ENCODE results near the gene DDX19B.
"Not testable (repeated sequence)": the region's sequence is repeated elsewhere in the genome, so short reads cannot be mapped to it uniquely, and the experiment has no call there.

The DDX19B gene

DNA sequence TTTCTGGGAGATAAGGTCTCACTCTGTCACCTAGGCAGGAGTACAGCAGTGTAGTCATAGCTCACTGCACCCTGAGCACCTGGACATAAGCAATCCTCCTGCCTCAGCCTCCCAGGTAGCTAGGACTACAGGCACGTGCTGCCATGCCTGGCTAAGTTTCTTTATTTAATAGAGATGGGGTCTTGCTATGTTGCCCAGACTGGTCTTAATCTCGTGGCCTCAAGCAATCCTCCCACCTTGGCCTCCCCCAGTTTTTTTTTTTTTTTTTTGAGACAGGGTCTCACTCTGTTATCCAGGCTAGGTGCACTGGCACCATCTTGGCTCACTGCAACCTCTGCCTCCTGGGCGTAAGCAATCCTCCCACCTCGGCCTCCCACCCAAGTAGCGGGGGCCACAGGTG lies 21.1 kb downstream of the DDX19B start:
- Histone ChIP-seq H4K20me1 (no peaks in the 10 kb centered on the region), H3K4me1 (no peaks in the 10 kb centered on the region), H3K36me3 (peaks cover 90% of the 10 kb centered on the region), H3K4me3 (no peak overlapping the region), H3K27ac (no peak overlapping the region), H3K9ac (no peak overlapping the region), H3K27me3 (no peaks in the 10 kb centered on the region), H3K4me2 (no peak overlapping the region), H3K9me3 (no peaks in the 10 kb centered on the region)
- no peak for TF ChIP-seq Cebpa-rat (IDR thresholded peaks at IDR 0.05)

DNA sequence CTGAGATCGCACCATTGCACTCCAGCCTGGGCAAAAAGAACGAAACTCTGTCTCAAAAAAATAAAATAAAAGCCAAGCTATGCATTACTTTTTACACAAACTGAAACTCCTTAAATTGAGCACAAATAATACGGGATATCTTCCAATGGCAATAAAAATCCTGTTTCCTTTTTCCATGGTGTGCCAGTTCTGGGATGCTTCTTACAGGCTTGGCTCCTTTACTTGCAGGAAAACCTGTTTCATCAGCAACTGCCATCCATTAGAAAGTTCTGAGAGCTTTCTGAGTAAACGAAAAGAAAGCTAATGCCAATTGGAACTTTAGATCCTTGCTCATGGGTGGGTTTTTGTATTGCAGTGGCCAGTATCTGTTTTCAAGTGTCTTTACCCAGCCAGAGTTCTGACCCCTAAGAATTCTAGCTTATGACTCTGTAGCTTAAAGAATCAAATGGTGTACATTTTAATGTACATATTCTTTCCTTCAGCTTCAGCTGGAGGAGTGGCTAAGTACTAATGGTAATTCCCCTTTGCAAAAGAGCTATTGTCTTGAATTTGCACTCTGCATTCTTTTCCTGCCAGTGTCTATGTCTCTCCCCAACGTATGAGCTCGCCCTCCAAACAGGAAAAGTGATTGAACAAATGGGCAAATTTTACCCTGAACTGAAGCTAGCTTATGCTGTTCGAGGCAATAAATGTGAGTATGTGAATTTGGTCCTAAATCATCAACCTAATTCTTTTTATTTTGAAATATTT lies 26.2 kb downstream of the DDX19B start:
- H4K20me1 ChIP-seq = no peaks in the 10 kb centered on the region
- no peak overlapping the region for H3K4me3 ChIP-seq
- H3K27me3 ChIP-seq = no peaks in the 10 kb centered on the region
- H3K9ac ChIP-seq = no peak overlapping the region
- no peaks in the 10 kb centered on the region for H3K4me1 ChIP-seq
- peaks cover 94% of the 10 kb centered on the region for H3K36me3 ChIP-seq
- no peak overlapping the region for H3K4me2 ChIP-seq
- H3K9me3 ChIP-seq = no peaks in the 10 kb centered on the region
- H3K27ac ChIP-seq = no peak overlapping the region
- no peak for TF ChIP-seq Cebpa-rat (IDR thresholded peaks at IDR 0.05)

DNA sequence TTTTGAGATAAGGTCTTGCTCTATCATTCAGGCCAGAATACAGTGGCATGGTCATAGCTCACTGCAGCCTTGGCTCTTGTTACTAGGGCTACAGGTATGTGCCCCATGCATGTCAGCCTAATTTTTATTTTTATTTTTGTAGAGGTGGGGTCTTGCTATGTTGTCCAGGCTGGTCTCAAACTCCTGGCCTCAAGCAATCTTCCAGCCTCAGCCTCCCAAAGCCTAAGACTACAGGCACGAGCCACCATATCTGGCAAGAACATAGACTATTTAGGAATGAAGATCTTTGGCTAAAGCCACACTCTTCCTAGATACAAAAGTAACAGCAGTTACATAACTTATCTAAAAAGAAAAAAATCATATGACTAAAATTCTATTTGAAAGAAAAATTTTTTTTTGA lies 32.1 kb downstream of the DDX19B start:
- H4K20me1 ChIP-seq = no peaks in the 10 kb centered on the region
- no peak overlapping the region for H3K9ac ChIP-seq
- no peak overlapping the region for H3K4me2 ChIP-seq
- H3K27ac ChIP-seq = no peak overlapping the region
- H3K9me3 ChIP-seq = no peaks in the 10 kb centered on the region
- H3K4me1 ChIP-seq = no peaks in the 10 kb centered on the region
- H3K36me3 ChIP-seq = peaks cover 95% of the 10 kb centered on the region
- H3K4me3 ChIP-seq = no peak overlapping the region
- H3K27me3 ChIP-seq = no peaks in the 10 kb centered on the region
- TF ChIP-seq Cebpa-rat (IDR thresholded peaks at IDR 0.05) = no peak

DNA sequence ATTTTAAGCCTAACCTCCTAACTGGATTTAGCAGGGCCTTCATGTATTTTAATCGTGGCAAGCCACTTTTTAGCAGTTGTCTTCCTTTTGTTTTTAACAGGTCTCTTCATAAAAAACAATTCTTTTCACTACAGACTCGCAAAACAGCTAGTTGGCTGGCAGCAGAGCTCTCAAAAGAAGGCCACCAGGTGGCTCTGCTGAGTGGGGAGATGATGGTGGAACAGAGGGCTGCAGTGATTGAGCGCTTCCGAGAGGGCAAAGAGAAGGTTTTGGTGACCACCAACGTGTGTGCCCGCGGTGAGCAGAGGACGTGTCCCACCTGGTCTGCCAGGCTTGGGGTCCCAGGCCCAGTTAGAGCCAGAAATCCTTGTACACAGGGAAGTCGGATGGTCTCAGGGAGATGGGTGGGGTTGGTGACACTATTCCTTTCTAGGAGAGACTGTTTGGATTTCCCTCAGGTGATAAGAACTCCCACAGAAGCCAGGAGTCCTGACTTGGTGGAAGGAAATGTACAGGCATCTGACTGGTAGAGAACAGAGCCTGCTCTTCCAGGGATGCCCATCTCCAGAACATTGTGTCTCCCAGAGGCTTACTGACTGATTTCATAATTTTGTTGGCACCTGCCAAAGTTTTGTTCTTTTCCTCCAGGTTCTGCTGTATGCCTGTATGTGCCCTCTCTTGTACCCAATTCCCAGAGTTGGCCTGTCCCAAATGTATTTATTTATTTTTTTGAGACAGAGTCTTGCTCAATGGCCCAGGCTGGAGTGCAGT lies 32.8 kb downstream of the DDX19B start:
- Histone ChIP-seq H3K36me3 (peaks cover 95% of the 10 kb centered on the region), H3K27ac (no peak overlapping the region), H3K4me2 (no peak overlapping the region), H3K27me3 (no peaks in the 10 kb centered on the region), H4K20me1 (no peaks in the 10 kb centered on the region), H3K9me3 (no peaks in the 10 kb centered on the region), H3K4me3 (no peak overlapping the region), H3K4me1 (no peaks in the 10 kb centered on the region), H3K9ac (no peak overlapping the region)
- TF ChIP-seq Cebpa-rat (IDR thresholded peaks at IDR 0.05) = no peak

DNA sequence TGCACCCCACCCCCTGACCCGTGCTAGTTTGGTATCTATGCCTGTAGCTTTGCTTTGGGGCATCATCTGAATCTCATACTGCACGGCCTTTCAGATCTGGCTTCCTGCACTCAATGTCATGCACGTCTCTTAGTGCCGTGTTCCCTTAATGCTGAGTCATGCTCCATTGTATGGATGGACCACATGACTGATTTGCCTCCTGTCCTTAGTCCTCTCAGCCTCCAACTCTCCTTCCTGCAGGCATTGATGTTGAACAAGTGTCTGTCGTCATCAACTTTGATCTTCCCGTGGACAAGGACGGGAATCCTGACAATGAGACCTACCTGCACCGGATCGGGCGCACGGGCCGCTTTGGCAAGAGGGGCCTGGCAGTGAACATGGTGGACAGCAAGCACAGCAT lies 33.7 kb downstream of the DDX19B start:
- H3K4me3 ChIP-seq, H3K27ac ChIP-seq, H4K20me1 ChIP-seq, H3K9ac ChIP-seq, H3K4me2 ChIP-seq, H3K4me1 ChIP-seq, H3K9me3 ChIP-seq, H3K27me3 ChIP-seq: not testable (repeated sequence)
- H3K36me3 ChIP-seq = peaks cover 90% of the 10 kb centered on the region

DNA sequence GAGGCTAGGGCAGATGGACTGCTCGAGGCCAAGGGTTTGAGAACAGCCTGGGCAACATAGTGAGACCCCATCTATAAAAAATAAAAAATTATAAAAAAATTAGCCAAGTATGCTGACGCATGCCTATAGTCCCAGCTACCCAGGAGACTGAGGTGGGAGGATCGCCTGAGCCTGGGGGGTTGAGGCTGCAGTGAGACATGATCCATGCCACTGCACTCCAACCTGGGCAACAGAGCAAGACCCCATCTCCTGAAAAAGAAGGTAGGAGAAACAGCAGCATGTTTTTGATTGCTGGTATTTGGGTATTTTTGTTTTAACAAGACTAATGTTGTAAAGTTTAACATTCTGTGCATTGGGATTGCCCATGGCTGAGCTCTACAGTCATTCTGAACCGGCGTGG lies 38.8 kb downstream of the DDX19B start:
- no peaks in the 10 kb centered on the region for H3K27me3 ChIP-seq
- H4K20me1 ChIP-seq = no peaks in the 10 kb centered on the region
- no peak for TF ChIP-seq Cebpa-rat (IDR thresholded peaks at IDR 0.05)
- no peaks in the 10 kb centered on the region for H3K9me3 ChIP-seq
- peaks cover 41% of the 10 kb centered on the region for H3K36me3 ChIP-seq
- no peak overlapping the region for H3K4me3 ChIP-seq
- H3K27ac ChIP-seq = no peak overlapping the region
- H3K4me1 ChIP-seq = peaks cover 9% of the 10 kb centered on the region
- H3K4me2 ChIP-seq = no peak overlapping the region
- no peak overlapping the region for H3K9ac ChIP-seq

DNA sequence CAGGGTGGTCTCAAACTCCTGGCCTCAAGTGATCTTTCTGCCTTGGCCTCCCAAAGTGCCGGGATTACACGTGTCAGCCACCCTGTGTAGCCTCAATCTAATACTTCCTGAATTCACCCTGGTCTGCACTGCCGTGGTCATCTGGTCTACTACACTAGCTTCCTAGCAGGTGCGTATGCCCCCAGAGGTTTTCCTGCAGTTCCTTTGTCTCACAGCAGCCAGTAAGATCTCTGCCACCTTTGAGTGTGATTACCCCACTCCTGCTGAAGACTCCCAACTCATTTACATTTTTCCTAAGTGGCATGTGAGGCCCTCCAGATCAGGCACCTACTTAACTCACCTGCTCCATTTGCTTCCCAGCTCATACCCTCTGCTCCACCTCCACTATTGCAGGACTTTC lies 42.6 kb downstream of the DDX19B start:
- Histone ChIP-seq H3K9me3 (no peaks in the 10 kb centered on the region), H3K36me3 (peaks cover 5% of the 10 kb centered on the region), H3K27ac (no peak overlapping the region), H3K4me1 (peaks cover 21% of the 10 kb centered on the region), H3K27me3 (no peaks in the 10 kb centered on the region), H3K4me2 (no peak overlapping the region), H4K20me1 (no peaks in the 10 kb centered on the region), H3K4me3 (no peak overlapping the region), H3K9ac (0 out of 2 replicates have a peak overlapping the region, but pooled peaks have one; percentile 1)
- TF ChIP-seq Cebpa-rat (IDR thresholded peaks at IDR 0.05) = no peak

DNA sequence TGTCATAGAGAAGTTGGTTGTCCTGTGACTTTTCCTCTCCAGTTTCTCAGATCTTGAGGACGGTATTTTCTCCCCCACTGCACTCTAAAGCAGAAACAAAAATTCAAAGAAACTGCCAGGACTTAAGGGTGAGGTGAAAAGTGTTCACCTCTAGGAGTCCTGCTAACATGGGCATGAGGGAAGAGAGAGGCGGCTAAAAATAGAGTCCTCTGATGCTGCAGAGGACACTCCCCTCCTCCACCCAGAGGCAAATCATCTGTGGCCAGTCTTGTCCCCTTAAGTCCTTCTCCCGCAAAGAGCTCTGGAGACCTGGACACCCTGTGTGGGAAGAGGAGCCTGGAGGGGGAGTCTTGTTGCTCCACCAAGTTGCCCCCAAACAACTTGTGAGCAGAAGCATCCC lies 43.0 kb downstream of the DDX19B start:
- Histone ChIP-seq H3K4me2 (no peak overlapping the region), H3K36me3 (peaks cover under 1% of the 10 kb centered on the region; the same call in 1 of the 2 replicates), H3K27me3 (no peaks in the 10 kb centered on the region), H3K9me3 (no peaks in the 10 kb centered on the region), H3K9ac (0 out of 2 replicates have a peak overlapping the region, but pooled peaks have one; percentile 1), H4K20me1 (no peaks in the 10 kb centered on the region), H3K4me3 (no peak overlapping the region), H3K27ac (no peak overlapping the region), H3K4me1 (peaks cover 21% of the 10 kb centered on the region)
- TF ChIP-seq Cebpa-rat (IDR thresholded peaks at IDR 0.05) = no peak

DNA sequence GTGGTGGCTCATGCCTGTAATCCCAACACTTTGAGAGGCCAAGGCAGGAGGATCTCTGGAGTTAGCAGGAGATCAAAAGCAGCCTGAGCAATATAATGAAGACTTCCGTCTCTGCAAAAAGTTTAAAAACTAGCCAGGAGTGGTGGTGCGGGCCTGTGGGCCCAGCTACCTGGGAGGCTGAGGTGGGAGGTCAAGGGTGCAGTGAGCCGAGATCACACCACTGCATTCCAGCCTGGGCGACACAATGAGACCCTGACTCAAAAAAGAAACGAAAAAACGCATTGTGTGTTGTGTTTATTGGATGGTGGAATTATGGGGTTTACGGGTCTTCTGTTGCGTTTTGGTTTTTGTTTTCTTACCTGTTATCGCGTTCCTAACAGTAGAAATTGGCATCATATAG lies 46.9 kb downstream of the DDX19B start:
- Histone ChIP-seq H3K27me3 (no peaks in the 10 kb centered on the region), H3K9ac (peak overlapping the region; percentile 95), H4K20me1 (peaks cover 16% of the 10 kb centered on the region; the same call in 1 of the 2 replicates), H3K4me3 (peak overlapping the region; percentile 89), H3K4me2 (peak overlapping the region; percentile 94), H3K4me1 (peaks cover 33% of the 10 kb centered on the region), H3K9me3 (no peaks in the 10 kb centered on the region), H3K36me3 (peaks cover 20% of the 10 kb centered on the region), H3K27ac (peak overlapping the region; percentile 89)
- no peak for TF ChIP-seq Cebpa-rat (IDR thresholded peaks at IDR 0.05)

DNA sequence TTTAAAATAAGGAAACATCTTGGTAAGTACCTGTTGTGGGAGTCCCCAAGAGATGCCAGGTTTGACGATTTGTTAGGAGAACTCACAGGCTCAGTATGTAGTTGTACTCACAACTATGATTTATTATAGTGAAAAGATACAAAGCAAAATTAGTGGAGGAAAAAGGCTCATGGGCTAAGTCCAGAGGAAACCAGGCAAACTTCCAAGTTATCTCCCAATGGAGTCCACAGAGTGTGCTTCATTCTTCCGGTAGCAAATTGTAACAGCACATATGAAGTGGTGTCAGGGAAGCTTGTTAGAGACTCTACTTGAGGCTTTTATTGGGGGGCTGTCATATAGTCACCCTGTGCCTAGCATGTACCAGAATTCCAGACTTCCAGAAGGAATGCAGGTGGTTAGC lies 50.0 kb downstream of the DDX19B start:
- TF ChIP-seq Cebpa-rat (IDR thresholded peaks at IDR 0.05) = no peak
- H3K9ac ChIP-seq = no peak overlapping the region
- H3K4me2 ChIP-seq = no peak overlapping the region
- H3K27ac ChIP-seq = no peak overlapping the region
- H3K27me3 ChIP-seq = no peaks in the 10 kb centered on the region
- peaks cover 16% of the 10 kb centered on the region; the same call in 1 of the 2 replicates for H4K20me1 ChIP-seq
- no peak overlapping the region for H3K4me3 ChIP-seq
- no peaks in the 10 kb centered on the region for H3K9me3 ChIP-seq
- H3K36me3 ChIP-seq = peaks cover 52% of the 10 kb centered on the region
- peaks cover 25% of the 10 kb centered on the region for H3K4me1 ChIP-seq
